ENCODE data around the gene CTDP1.
"Not testable (repeated sequence)": the region's sequence is repeated elsewhere in the genome, so short reads cannot be mapped to it uniquely, and the experiment has no call there.

CTDP1 gene

DNA sequence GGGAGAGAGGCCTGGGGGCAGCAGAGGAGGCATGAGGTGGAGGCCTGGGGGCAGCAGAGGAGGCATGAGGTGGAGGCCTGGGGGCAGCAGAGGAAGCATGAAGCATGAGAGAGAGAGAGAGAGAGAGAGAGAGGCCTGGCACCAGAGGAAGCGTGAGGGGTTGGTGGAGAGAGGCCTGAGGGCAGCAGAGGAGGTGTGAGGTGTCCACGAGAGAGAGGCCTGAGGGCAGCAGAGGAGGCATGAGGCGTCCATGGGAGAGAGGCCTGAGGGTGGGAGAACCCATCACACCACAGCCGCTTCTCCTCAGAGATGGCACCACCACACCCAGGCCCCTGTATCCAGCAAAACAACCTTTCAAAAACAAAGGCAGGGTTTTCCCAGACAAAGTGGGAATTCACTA lies 62.5 kb downstream of the CTDP1 start:
- ATAC-seq (no peak), DNase-seq (no peak)

DNA sequence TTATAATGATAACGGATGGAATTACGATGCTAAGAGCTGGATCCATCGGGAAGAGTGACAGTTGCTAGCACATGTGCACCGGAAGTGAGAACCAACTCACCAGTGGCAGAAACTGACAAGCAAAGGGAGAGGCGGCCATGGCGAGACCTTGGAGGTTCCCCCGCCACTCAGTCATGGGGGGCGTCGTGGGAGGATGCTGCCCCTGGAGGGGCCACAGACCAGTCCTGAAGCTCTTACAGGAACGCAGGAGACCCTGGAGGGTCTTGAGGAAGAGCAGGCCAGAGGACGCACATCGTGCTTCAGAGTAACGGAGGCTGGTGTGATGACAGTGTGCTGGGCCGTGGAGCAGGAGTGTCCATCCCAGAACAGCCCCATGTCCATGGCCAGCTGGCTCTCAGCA lies 65.0 kb downstream of the CTDP1 start:
- ATAC-seq (no peak), DNase-seq (no peak)

- DNase-seq: no peak
- no peak for ATAC-seq
Observed at GRCh38 chr18:79746730-79747129, 67.1 kb downstream of the CTDP1 start.

- no peak for ATAC-seq
- no peak for DNase-seq
Observed at GRCh38 chr18:79747156-79747845, 67.7 kb downstream of the CTDP1 start.

DNA sequence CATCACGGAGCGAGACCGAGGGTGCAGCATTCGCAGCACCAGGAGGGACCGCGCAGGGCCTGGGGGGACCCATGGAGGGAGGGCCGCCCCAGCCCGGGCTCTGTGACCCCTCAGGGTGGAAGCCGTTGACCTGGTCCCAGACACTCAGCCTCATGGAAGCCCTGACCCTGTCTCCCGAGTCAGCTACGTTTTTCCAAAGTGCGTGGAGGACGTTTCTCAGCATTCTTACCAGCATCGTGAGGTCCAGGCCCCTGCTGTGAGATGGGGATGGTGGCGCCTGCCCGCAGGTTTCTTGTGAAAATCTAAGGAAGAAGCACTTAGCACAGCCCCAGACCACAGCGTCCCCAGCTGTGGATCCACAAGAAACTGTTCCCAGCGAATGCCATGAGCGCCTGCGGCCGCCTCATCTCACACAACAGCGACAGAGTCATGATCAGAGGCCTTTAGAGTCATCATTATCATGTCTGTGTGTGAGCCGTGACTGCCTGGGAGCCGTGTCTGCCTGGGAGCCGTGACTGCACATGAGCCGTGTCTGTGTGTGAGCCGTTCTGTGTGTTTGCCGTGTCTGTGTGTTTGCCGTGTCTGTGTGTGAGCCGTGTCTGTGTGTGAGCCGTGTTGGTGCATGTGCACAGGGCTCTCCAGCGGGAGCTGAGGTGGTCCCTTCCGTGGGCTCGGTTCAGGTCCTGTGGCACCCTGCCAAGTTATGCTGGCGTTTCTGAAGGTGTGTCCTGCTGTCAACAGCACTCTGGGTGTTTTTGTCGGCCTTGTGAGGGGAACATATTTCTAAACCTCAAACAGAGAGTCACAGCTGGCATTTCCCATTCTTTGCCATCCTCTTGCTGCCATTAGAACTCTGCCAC lies 68.9 kb downstream of the CTDP1 start:
- DNase-seq (no peak), ATAC-seq (no peak)

GRCh38 chr18:79749251-79750191 lies 69.9 kb downstream of the CTDP1 start:
- no peak for DNase-seq
- ATAC-seq: no peak

DNA sequence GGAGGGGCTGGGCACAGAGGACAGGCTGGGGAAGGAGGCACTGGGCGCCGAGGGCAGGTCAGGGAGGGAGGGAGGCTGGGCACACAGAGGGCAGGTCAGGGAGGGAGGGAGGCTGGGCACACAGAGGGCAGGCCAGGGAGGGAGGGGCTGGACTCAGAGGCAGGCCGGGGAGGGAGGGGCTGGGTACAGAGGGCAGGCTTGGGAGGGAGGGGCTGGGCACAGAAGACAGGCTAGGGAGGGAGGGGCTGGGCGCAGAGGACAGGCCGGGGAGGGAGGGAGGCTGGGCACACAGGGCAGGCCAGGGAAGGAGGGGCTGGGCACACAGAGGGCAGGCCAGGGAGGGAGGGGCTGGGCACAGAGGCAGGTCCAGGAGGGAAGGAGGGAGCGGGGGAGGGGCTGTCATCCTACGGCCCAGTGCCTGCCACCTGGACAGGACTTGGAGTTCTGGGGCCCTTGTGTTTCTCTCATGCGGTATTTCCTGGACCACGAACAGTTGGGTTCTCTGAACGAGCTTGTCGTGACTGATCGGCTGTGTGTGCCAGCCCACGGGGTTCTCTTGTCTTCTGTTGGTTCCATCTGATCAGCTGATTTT lies 71.5 kb downstream of the CTDP1 start:
- no peak for ATAC-seq

DNA sequence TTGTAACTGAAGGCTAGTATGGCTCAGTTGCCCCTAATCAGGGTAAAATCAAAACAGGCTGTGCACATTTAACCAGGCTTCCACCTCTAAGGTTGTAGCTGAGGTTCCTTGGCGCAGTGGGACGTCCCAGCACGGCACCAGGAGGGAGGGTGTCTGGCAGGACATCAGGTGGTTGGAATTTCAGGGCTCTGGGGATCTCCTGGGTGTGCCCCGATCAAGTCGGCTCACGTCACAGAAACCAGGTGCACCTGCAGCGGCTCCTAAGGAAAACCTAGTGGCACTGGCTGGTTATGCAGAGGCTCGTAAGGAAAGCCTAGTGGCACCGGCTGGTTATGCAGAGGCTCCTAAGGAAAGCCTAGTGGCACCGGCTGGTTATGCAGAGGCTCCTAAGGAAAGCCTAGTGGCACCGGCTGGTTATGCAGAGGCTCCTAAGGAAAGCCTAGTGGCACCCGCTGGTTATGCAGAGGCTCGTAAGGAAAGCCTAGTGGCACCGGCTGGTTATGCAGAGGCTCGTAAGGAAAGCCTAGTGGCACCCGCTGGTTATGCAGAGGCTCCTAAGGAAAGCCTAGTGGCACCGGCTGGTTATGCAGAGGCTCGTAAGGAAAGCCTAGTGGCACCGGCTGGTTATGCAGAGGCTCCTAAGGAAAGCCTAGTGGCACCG lies 72.4 kb downstream of the CTDP1 start:
- DNase-seq, ATAC-seq: not testable (repeated sequence)

More for the DNA sequence above, 71.5 kb downstream of the CTDP1 start:
- no peak for DNase-seq

- not testable (repeated sequence) for ATAC-seq, DNase-seq
Observed at GRCh38 chr18:79752946-79753345, 73.3 kb downstream of the CTDP1 start.

DNA sequence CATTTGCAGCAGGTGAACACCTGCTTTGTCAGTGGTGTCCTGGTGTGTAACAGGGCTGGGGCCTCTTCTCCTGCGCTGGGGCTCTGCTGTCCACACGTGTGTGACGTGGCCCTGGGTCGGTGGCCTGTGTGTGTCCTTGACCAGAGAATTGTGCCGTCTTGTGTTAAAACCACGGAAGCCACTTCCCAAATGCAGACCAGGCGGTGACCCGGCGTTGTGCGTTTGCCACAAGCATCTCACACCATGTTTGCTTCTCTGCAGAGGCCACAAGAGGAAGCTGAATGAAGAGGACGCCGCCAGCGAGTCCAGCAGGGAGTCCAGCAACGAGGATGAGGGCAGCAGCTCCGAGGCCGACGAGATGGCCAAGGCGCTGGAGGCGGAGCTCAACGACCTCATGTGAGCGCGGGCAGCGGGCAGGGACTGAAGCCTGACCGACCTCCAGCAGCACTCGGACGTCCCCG lies 73.8 kb downstream of the CTDP1 start:
- no peak for DNase-seq
- no peak for ATAC-seq

DNA sequence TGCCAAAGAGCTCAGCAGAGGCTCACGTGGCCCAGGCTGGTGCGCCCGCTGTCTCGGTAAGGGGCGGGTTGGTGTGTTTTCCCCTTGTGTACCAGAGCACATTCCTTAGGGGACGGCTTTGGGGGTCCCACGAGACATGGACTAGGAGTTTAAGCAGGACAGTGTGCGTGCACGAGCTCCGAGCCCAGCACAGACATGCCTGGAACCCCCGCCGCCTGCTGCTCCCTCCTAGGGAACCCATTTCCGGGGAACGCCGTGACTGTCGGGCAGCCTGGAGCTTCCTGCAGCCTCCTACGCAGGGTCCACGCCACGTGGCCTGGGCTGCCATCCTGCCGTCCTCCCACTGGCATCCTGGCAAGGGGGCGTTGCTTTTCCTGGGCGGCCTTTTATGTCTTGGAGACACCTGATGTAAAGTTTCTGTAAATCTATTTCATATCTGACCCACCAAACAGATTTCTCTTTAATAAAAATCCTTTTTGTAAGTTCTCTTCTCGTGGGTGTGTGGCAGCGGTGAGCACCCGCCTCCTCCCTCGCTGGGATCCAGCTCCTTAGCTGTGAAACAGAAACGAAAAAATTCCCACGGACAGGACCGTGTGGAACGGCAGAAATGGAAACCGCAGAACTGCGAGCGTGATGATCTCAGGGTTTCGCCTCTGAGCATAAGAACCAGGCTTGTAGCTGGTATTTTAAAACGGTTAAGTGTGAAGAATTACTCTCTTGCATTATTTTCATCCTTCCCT lies 74.6 kb downstream of the CTDP1 start:
- DNase-seq (no peak), ATAC-seq (no peak)

DNA sequence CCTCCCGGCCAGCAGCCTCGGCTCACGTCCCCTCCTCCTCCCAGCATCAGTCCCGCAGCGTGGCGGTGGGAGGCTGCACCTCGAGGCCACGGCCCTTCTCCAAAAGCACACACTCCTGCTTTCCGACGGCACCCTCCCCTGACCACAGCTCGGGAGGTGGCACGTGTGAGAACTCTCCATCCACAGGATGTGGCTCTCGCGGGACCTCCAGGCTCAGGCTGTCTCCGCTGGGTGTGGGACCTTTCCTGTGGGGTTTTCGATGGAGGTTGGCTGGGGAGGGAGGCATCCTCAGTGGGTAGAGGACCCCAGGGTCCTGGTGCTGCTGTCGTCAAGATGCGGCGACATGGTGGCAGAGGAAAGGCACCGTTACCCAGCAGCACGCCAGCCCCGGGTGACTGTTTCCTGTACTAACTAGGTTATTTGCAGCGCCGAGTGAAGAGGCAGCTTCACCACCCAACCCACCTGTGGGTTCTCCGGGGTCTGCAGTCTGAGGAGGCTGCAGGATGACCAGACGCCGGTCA lies 75.3 kb downstream of the CTDP1 start:
- ATAC-seq (no peak), DNase-seq (no peak)

- ATAC-seq: peak; percentile 36
Observed at GRCh38 chr18:79755496-79756142, 76.0 kb downstream of the CTDP1 start.

GRCh38 chr18:79756143-79756500 lies 76.5 kb downstream of the CTDP1 start:
- ATAC-seq (peak; percentile 19), DNase-seq (no peak)

More at GRCh38 chr18:79755496-79756142, 76.0 kb downstream of the CTDP1 start:
- DNase-seq: no peak

GRCh38 chr18:79756826-79757225 lies 77.2 kb downstream of the CTDP1 start:
- no peak for ATAC-seq
- no peak for DNase-seq

DNA sequence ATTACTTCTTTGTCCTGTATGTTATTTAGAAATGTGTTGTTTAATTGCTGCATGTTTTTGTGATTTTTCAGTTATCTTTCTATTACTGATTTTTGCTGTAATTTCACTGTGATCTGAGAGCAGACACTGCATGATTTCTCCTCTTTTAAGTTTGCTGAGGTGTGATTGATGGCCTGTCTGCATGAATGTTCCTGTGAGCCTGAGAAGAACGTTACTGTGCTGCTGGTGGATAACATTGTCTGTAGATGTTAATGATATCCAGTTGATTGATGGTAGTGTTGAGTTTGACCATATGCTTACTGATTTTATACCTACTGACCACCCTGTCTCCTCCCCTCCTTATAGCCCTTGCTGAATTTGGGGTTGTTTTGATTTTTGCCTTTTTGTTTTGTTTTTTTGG lies 80.7 kb downstream of the CTDP1 start:
- no peak for ATAC-seq

DNA sequence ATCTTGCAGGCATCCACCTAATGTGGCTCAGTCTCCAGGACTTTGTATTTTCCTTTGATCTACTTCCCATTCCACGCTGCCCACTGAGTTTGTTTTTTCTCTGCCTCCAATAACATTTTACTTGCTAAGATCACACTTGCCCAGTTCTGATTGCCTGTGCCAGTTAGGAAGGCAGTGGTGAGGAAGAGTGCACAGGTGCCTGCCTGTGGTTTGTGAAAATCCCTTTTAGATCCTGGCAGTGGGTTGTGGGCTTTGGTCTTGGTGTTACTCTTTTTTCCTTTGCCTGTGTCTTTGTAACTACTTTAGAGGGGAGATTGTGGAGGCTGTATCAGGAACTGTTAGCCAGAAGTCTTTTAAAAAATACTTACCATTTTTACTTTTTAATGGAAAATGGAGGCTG lies 81.3 kb downstream of the CTDP1 start:
- no peak for ATAC-seq
- no peak for DNase-seq

More for the DNA sequence above, 80.7 kb downstream of the CTDP1 start:
- DNase-seq: no peak

GRCh38 chr18:79763407-79763806 lies 83.8 kb downstream of the CTDP1 start:
- DNase-seq: no peak
- ATAC-seq: no peak

- DNase-seq (no peak), ATAC-seq (no peak)
Observed at GRCh38 chr18:79764131-79764530, 84.5 kb downstream of the CTDP1 start.
